Activated CD8-positive, alpha-beta memory T cell treated with anti-CD3 and anti-CD28 coated beads for 1 hour (primary cell): ENCODE results near the gene P3H3.

Source experiments
- DNase-seq, 2 donors: peaks; one replicate each; pipeline ENCODE4 v3.0.0-alpha.2; 2020; ENCODE audit warnings: low read depth in 1 of 2; ENCODE audit errors: extremely low read depth in 1 of 2

Gene P3H3

DNA sequence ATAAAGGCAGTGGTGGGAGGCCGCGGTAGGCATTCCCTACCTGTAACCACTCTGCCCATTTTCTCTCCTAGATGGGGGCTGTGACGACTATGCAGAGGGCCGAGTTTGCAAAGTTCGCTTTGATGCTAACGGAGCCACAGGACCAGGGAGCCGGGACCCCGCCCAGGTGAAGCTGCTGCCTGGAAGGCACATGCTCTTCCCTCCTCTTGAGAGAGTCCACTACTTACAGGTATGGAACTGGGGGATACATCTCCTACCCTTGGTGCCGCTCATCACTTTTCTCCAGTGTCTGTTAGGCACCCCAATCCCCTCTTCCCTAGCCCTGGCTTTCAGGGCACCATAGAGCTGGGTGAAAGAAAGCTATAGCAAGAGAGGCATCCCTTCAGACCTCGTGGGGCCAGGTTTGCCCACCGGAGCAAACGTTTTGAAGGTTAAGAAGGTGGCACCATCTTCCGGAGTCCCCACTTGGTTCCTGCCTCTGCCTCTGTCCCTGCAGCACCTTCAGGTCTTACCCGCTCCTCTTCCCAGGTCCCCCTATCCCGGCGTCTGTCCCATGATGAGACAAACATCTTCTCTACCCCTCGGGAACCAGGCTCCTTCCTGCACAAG lies 2.0 kb upstream of the P3H3 start:
- no peak for DNase-seq

DNA sequence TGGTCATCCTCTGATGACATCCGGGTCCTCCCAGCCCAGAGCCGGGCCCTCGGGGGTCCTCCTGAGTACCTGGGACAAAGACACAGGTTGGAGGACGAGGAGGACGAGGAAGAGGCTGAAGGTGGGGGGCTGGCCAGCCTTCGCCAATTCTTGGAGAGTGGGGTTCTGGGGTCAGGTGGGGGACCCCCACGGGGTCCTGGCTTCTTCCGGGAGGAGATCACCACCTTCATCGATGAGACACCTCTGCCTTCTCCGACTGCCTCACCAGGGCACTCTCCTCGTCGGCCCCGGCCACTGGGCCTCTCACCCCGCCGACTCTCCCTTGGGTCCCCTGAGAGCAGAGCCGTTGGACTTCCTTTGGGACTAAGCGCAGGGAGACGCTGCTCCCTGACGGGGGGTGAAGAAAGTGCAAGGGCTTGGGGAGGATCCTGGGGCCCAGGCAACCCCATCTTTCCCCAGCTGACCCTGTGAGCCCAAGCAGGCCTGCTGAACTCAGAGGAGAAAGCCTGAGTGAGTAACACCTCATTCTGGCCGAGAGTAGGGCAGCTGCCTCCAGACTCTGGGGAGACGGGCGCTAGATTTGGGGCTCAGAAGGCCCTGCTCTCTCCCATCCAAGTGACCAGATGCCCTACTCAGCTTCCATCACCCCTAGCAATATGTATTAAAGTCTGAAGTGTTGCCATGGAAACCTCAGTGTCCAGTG lies 1.3 kb upstream of the P3H3 start:
- DNase-seq = no peak

DNA sequence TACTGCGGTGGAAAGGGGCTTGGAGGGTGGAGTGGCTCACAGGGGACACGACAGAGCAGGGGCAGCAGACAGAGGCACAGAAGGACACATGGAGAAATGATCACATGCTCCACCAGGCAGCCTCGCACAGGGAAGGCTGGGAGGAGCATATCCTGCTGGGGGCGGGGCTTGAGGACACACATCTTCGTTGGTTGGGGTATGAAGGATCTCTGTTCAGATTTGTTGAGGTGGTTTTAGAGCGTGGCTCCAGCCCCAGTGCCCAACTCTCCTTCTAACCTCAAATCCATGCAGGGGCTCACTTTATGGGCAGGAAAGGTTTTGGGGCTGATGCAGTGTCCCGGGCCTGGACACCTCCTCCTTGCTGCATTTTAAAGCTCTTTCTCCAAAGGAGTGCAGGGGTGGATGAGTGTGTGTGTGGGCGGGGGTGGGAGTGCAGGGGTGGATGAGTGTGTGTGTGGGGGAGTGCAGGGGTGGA lies 733 bp upstream of the P3H3 start:
- no peak for DNase-seq

DNA sequence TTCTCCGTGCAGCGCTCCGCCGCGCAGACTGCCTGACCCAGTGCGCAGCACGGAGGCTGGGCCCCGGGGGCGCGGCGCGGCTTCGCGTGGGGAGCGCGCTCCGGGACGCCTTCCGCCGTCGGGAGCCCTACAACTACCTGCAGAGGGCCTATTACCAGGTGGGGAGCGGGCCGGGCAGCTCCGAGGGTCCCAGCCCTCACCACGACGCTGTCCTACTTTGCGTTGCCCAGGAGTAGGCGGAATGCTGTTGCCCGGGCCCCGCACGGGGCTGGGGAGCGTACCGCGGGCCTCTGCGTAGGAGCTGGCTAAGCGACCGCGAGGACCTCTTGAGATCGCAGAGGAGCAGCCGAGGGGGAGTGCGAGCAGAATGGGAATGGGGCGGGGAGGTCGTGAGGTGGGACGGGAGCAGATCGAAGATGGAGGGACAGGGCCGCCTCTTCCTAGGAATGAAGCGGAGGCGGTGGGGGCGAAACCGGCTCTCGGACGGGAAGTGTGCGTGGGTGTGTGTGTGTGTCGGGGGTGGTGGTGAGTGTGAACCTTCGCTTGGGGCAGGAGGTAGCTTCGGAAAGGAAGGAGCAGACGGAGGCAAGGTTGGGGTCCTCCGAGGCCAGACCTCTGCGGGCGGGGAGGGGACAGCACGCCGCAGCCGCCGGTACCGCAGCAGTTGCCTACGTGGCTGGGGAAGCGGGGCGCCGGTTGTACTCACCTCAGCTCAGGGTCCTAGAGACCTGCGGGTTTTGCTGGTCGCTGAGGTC lies 751 bp downstream of the P3H3 start:
- no peak for DNase-seq

DNA sequence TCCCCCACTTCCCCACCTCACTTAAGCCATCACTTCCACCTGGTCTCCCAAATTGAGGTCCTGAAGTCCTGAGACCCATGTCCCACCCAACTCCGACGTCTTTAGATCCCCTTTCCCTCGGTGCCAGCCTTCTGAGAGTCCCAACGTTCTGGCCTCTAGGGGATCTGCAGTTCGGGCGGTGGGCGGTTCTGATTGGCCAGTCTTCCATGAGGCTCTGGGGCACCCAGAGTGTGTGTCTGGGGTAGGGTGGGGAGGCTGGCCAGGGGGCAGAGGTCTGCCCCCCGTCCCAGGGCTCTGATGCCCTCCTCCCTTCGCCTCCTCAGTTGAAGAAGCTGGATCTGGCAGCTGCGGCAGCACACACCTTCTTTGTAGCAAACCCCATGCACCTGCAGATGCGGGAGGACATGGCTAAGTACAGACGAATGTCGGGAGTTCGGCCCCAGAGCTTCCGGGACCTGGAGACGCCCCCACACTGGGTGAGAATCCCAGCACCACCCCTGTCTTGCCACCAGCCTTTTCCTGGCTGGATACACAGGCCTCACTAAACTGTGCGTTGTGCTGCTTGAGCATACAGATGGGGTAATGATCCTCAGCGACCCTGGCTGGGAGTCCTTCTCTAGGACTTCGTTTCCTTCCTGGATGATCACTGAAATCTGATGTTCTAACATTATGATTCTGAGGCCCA lies 1.5 kb downstream of the P3H3 start:
- DNase-seq = no peak

DNA sequence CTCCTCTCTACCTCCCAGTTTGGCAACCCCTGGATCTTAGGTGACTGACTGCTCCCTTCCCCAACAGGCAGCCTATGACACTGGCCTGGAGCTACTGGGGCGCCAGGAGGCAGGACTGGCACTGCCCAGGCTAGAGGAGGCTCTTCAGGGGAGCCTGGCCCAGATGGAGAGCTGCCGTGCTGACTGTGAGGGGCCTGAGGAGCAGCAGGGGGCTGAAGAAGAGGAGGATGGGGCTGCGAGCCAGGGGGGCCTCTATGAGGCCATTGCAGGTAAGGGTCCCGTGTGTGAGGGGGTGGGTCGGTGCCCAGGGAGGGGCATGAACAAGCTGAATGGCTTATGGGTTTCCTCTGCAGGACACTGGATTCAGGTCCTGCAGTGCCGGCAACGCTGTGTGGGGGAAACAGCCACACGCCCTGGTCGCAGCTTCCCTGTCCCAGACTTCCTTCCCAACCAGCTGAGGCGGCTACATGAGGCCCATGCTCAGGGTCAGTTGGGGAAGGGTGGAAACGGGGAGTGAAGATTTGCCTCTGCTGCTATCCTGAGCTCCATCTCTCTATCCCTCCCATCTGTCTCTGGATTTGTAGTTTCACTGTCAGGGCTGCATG lies 2.2 kb downstream of the P3H3 start:
- DNase-seq = no peak

DNA sequence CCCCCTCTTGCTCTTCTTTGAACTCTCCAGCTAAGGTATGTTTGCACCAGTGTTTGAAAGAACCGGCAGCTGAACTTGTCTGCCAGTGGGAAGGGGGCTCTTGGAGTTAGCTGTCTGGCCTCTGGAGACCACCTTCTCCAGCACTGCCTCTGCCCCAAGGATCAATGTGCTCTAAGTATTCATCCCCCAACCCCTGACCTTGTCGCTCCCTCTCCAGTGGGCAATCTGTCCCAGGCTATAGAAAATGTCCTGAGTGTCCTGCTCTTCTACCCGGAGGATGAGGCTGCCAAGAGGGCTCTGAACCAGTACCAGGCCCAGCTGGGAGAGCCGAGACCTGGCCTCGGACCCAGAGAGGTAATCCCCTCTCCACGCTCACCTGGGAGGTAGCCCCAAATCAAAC lies 2.8 kb downstream of the P3H3 start:
- DNase-seq = no peak

DNA sequence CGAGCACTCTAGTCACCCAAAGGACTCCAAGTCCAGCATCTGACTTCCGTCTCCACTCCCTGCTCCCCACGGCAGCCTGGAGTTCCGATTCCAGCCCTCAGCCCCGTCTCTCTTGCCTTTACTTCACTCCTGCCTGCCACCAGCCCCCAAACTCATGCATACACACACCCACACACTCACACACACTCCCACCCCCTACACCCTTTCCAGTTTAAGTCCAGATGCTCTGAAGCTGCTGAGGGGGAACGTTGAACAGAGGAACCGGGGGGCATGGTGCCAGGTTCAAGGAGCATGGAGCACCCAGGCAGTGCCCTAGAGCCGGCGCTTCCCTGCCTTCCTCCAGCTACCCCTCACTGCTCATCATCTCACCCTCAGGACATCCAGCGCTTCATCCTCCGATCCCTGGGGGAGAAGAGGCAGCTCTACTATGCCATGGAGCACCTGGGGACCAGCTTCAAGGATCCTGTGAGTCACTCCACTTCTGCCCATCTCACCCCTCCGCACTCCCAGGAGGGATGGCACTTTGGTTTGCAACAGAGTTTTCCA lies 3.3 kb downstream of the P3H3 start:
- DNase-seq = no peak

DNA sequence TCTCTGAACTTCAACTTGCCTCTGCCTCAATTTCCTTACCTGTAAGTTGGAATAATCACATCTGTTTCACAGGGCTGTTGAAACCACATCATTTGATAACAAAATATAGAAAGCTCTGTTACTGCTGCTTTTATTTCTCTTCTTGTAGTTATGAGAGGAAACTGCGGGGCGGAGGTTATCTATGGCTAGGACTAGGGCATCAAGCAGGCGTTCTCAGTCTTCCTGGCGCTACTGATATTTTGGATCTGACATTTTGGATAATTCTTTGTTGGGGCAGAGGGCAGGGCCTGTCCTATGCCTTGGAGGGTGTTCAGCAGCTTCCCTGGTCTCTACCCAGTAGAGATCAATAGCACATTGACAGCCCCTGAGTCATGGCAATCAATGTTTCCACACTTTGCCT lies 3.9 kb downstream of the P3H3 start:
- no peak for DNase-seq

DNA sequence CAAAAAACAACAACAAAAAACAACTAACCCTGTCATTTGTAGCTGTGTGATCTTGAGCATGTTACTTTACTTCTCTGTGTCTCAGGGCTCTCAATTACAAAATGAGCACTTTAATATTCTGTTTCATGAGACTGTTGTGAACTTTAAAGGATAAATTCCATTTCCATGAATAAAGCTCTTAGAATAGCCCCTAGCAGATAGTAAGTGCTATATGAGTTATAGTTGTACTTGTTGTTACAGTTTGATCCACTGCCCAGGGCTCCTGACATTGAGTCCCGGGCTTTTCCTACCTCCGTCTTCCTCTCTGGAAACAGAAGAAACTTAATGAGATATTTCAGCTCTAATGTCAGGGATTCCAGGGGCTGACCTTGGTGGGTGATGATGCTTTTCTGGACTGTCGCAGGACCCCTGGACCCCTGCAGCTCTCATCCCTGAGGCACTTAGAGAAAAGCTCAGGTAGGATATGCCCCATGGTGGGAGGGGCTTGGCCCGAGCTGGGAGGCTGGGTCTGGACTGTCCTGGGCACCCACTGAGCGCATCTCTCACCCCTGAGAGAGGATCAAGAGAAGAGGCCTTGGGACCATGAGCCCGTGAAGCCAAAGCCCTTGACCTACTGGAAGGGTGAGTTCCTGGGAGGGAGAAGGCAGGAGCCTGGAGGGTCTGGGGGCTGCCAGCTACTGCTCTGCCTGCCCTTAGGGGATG lies 5.1 kb downstream of the P3H3 start:
- DNase-seq = no peak

DNA sequence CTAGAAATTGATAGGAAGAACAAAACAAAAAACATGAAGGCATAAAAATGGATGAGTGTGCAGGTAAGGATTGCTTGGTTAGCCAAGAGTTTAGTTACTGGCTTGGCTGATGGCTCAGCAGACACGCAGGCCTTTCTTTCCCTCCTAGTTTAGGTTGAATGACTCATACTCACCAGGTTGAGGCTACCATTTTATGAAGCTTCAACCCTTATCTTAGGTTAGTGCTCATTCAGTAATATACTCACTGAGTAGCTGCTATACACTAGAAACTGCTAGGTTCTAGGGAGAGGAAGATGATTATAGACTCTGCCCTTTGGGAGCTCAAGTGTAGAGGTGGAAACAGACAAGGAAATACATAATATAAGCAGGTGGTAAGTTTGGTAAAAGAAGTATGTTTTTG lies 6.0 kb downstream of the P3H3 start:
- DNase-seq = no peak

DNA sequence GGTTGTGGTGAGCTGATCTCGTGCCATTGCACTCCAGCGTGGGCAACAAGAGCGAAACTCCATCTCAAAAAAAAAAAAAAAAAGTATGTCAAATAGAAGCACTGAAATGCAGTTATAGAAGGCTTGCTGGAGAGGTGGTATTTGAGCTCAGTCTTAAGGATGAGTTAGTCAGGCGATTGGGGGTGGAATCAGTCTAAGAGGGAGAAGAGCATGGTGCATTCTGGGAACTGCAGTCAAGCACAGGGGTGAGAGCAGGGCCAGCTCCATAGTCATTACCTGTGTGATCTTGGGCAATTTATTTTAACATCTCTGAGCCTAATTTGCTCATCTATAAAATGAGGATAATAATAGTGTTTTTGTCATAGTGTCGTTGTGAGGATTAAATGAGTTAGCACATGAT lies 6.7 kb downstream of the P3H3 start:
- DNase-seq = no peak

DNA sequence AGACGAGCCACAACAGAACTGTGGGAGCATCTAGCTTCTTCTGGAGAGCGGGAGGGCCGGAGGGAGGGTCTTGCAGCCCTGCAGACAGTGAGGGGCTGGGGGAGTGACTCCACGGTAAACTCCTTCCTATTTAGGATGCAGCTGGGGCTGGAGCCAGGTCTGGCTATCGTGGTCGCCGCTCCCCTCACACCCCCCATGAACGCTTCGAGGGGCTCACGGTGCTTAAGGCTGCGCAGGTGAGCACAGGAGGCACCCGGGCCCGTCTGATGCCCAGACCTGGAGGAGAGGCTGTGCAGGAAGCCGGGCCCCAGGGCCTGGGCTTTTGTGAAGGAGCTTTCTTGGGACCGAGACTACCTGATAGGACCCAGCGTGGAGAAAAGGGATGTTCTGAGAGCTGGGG lies 8.6 kb downstream of the P3H3 start:
- DNase-seq = no peak

DNA sequence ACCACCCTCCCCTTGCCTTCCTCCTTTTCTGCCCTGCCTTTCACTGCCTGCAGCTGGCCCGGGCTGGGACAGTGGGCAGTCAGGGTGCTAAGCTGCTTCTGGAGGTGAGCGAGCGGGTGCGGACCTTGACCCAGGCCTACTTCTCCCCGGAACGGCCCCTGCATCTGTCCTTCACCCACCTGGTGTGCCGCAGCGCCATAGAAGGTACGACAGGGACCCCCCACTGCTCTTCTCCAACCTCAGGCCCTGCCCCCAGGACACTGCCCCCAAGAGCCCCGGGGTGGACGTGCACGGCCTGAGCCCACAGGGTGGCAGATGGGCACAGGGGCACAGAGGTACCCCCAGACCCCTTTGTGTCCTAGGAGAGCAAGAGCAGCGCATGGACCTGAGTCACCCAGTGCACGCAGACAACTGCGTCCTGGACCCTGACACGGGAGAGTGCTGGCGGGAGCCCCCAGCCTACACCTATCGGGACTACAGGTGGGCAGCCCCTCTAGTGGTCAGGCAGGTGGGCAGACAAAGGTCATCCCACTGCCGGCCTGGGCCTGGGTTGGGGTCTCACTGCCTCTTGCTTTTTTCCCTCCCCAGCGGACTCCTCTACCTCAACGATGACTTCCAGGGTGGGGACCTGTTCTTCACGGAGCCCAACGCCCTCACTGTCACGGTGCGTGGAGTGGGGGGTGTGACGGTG lies 9.3 kb downstream of the P3H3 start:
- DNase-seq = no peak

DNA sequence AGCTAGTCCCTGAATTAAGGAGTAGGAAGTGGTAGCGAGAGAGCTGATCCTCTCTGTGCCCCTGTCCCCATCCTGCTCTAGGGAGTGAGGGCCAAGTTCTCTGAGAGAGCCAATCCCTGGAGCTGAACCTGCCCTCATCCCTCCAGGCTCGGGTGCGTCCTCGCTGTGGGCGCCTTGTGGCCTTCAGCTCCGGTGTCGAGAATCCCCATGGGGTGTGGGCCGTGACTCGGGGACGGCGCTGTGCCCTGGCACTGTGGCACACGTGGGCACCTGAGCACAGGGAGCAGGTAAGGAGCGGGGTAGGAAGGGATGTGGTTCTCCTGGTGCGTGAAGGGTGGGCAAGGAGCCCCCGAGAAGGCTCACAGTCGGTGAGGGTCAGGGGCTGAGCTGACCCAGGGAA lies 10.6 kb downstream of the P3H3 start:
- DNase-seq = no peak

DNA sequence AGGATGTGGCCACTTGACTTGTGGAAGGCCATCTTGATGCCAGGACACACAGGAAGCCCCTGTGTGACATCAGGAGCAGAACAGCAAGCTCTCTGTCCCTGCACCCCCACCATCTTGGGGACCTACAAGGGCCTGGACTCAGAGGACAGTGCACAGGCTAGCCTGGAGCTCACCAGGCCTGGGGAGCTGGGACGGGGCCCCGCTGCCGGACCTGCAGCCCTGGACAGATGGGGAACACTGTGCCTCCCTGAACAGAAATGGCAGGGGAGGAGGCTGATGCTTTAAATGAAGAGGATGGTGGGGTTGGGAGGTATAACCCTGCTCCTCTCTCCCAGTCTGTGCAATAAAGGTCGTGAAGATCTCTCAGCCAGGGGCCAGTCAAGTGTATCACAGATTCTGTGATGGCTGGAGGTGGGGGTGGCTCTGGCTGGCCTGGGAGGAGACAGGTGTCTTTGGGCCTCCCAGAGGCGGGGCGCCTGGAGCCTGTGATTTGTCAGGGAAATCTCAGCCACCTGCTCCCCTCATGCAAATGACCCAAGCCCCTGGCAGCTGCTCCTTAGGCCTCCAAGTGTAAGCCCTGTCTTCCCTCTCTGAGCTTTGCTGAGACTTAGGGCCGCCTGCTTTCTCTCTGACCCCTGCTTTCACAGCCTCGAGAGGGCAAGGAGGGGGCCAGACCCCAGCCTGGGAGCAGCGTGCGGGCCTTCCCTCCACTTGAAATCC lies 11.4 kb downstream of the P3H3 start:
- DNase-seq = no peak

DNA sequence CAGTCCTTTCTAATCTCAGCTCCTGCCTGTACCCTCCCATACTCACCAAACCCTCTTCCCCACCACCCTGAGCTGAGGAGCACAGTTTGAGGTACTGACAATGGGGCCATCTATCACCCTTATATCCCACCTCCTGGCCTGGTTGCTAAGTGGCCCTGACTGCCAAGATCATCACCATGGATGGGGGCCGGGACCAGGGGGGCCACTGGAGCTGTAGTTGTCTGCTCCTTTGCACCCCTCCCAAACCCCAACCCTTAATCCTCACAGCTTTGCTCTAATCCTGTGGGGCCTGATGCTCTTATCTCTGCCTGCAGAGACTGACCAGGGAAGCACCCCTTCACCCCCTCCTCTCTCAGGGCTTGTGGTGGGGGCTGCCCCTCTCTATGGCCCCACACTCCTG lies 12.1 kb downstream of the P3H3 start:
- no peak for DNase-seq

DNA sequence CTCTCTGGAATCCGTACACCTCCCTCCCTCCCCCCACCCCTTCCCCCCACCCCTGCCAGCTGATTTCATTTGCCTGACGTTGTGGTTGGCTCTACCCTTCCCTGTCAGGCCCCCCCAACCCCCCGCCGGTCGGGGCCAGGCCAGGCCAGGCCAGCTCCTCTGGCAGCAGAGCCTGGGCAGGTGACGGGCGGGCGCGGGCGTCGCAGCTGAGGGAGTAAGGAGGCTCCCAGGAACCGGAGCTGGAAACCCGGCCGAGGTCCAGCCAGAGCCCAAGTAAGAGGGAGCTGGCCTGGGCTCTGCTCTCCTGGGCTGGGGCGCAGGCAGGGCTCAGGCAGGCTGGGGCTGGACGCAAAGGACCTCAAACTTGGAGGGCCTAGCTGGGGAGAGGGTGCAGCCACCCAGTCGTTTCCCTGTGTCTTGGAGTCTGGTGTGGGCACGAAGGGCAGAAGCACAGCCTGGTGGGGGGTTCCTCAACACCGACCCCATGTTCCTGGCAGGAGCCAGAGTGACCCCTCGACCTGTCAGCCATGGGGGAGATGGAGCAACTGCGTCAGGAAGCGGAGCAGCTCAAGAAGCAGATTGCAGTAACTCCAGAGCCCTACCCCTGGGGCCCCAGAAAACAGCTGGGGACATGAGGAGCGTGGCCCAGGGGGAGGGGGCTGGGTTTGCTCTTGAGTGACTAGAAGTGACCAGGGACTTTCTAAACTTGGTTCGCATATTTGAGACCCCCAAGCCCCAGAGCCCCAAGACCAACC lies 12.7 kb downstream of the P3H3 start, which contains the start of gene GNB3:
Gene GNB3 (plus strand): TSS at position 165 of the 755 bp plus-strand sequence. CDS start 363 bp downstream, at position 528.
- DNase-seq = no peak
